H9 (cell line): ENCODE results near the gene PXN. TPM values are rescaled to one million over a fixed set of nuclear protein-coding genes. Genes with fewer than 3 reads are reported as not detected.

Experiments
- DNase-seq: peaks from one replicate; pipeline ENCODE4 v3.0.0-alpha.2; 2017
- H2AFZ ChIP-seq: one replicate; pipeline ENCODE4 v1.6.1; 2013; ENCODE audit warnings: mild to moderate bottlenecking, low read length, control low read depth, moderate library complexity
- H2AK5ac ChIP-seq: 2 replicates; pipeline ENCODE4 v1.6.1; 2013; ENCODE audit warnings: low read length, control low read depth, mixed read lengths; ENCODE audit not compliant: insufficient read length
- H2BK120ac ChIP-seq: one replicate; pipeline ENCODE4 v1.6.1; 2013; ENCODE audit warnings: low read depth, mild to moderate bottlenecking, low read length, control low read depth, inconsistent platforms; ENCODE audit not compliant: poor library complexity, severe bottlenecking
- H2BK12ac ChIP-seq: 2 replicates; pipeline ENCODE4 v1.6.1; 2013; ENCODE audit warnings: low read length, control low read depth, mixed read lengths, low read depth; ENCODE audit not compliant: insufficient read length
- H2BK15ac ChIP-seq: 2 replicates; pipeline ENCODE4 v1.6.1; 2013; ENCODE audit warnings: low read depth, low read length, control low read depth
- H2BK20ac ChIP-seq: one replicate; pipeline ENCODE4 v1.6.1; 2013; ENCODE audit warnings: low read depth, mild to moderate bottlenecking, low read length, control low read depth, inconsistent platforms; ENCODE audit not compliant: poor library complexity, severe bottlenecking
- H2BK5ac ChIP-seq: 2 replicates; pipeline ENCODE4 v1.6.1; 2013; ENCODE audit warnings: low read length, control low read depth, mixed read lengths; ENCODE audit not compliant: insufficient read length
- H3K14ac ChIP-seq: 2 replicates; pipeline ENCODE4 v1.6.1; 2013; ENCODE audit warnings: low read length, control low read depth; ENCODE audit not compliant: insufficient read depth
- H3K18ac ChIP-seq: 2 replicates; pipeline ENCODE4 v1.6.1; 2013; ENCODE audit warnings: low read depth, mild to moderate bottlenecking, mixed read lengths, low read length, control low read depth; ENCODE audit not compliant: insufficient read length
- H3K23ac ChIP-seq: 2 replicates; pipeline ENCODE4 v1.6.1; 2013; ENCODE audit warnings: low read length, control low read depth, mixed read lengths, low read depth; ENCODE audit not compliant: insufficient read length
- H3K23me2 ChIP-seq: 2 replicates; pipeline ENCODE4 v1.6.1; 2013; ENCODE audit warnings: low read depth, mild to moderate bottlenecking, mixed read lengths, low read length, control low read depth; ENCODE audit not compliant: insufficient read length, poor library complexity, severe bottlenecking
- H3K27ac ChIP-seq: 2 replicates; pipeline ENCODE4 v1.5.1; 2013; ENCODE audit warnings: low read length, control low read depth, mixed read lengths, low read depth; ENCODE audit not compliant: insufficient read length
- H3K27me3 ChIP-seq: 2 replicates; pipeline ENCODE4 v1.6.1; 2013; ENCODE audit warnings: low read length, control low read depth, inconsistent platforms; ENCODE audit not compliant: insufficient read depth
- H3K4ac ChIP-seq: 2 replicates; pipeline ENCODE4 v1.6.1; 2013; ENCODE audit warnings: low read depth, mild to moderate bottlenecking, control low read depth, inconsistent platforms, low read length, moderate library complexity
- H3K4me1 ChIP-seq: 2 replicates; pipeline ENCODE4 v1.6.1; 2013; ENCODE audit warnings: low read length, control low read depth, inconsistent platforms; ENCODE audit not compliant: insufficient read depth
- H3K4me2 ChIP-seq: 2 replicates; pipeline ENCODE4 v1.6.1; 2013; ENCODE audit warnings: low read length, control low read depth, mixed read lengths; ENCODE audit not compliant: insufficient read length, insufficient read depth
- H3K56ac ChIP-seq: 2 replicates; pipeline ENCODE4 v1.6.1; 2013; ENCODE audit warnings: low read depth, mild to moderate bottlenecking, mixed read lengths, low read length, control low read depth; ENCODE audit not compliant: insufficient read length
- H3K79me1 ChIP-seq: 2 replicates; pipeline ENCODE4 v1.6.1; 2013; ENCODE audit warnings: low read depth, mild to moderate bottlenecking, moderate library complexity, low read length, control low read depth, inconsistent platforms; ENCODE audit not compliant: insufficient read depth, poor library complexity, severe bottlenecking
- H3K79me2 ChIP-seq: 2 replicates; pipeline ENCODE4 v1.6.1; 2013; ENCODE audit warnings: low read length, control low read depth, inconsistent platforms; ENCODE audit not compliant: insufficient read depth
- H3K9ac ChIP-seq: 2 replicates; pipeline ENCODE4 v1.6.1; 2013; ENCODE audit warnings: low read length, control low read depth, mixed read lengths; ENCODE audit not compliant: insufficient read length; ENCODE audit errors: extremely low read depth
- H3K9me3 ChIP-seq: one replicate; pipeline ENCODE4 v1.6.1; 2013; ENCODE audit warnings: low read depth, low read length, inconsistent platforms; ENCODE audit not compliant: control insufficient read depth
- H3T11ph ChIP-seq: one replicate; pipeline ENCODE4 v1.6.1; 2013; ENCODE audit warnings: mild to moderate bottlenecking, low read length, control low read depth, inconsistent platforms
- H4K20me1 ChIP-seq: one replicate; pipeline ENCODE4 v1.6.1; 2013; ENCODE audit not compliant: control insufficient read depth, insufficient read length, insufficient read depth
- H4K5ac ChIP-seq: 2 replicates; pipeline ENCODE4 v1.6.1; 2013; ENCODE audit warnings: low read depth, mild to moderate bottlenecking, mixed read lengths, low read length, control low read depth; ENCODE audit not compliant: insufficient read length
- H4K8ac ChIP-seq: replicated peaks from 2 replicates; pipeline ENCODE4 v1.6.1; 2013; ENCODE audit warnings: low read length, control low read depth, mixed read lengths, low read depth; ENCODE audit not compliant: insufficient read length
- H4K91ac ChIP-seq: 2 replicates; pipeline ENCODE4 v1.6.1; 2013; ENCODE audit warnings: low read depth, mild to moderate bottlenecking, moderate library complexity, mixed read lengths, low read length, control low read depth; ENCODE audit not compliant: insufficient read length
- H3K27ac Mint-ChIP-seq, 3 experiments: 2 replicates in 2 of 3; 3 replicates in 1 of 3; pipeline ENCODE4 v1.8.0; 2020 to 2021; ENCODE audit warnings: mixed read lengths in 3 of 3, mild to moderate bottlenecking in 1 of 3, moderate library complexity in 1 of 3
- H3K27me3 Mint-ChIP-seq: 2 replicates; pipeline ENCODE4 v1.8.0; 2021; ENCODE audit warnings: low read depth, mild to moderate bottlenecking, moderate library complexity, mixed read lengths
- H3K36me3 Mint-ChIP-seq, 3 experiments: 2 replicates in 2 of 3; 3 replicates in 1 of 3; pipeline ENCODE4 v1.8.0; 2020 to 2021; ENCODE audit warnings: low read depth in 3 of 3, mixed read lengths in 3 of 3; ENCODE audit not compliant: insufficient read depth in 1 of 3
- H3K4me1 Mint-ChIP-seq, 2 experiments: 2 replicates each; pipeline ENCODE4 v1.8.0; 2020; ENCODE audit warnings: mixed read lengths in 2 of 2
- H3K4me3 Mint-ChIP-seq, 2 experiments: 2 replicates in 1 of 2; 3 replicates in 1 of 2; pipeline ENCODE4 v1.8.0; 2020 to 2021; ENCODE audit warnings: mild to moderate bottlenecking in 2 of 2, mixed read lengths in 2 of 2, moderate library complexity in 1 of 2
- H3K9me3 Mint-ChIP-seq, 2 experiments: 2 replicates in 1 of 2; 3 replicates in 1 of 2; pipeline ENCODE4 v1.8.0; 2020; ENCODE audit warnings: mild to moderate bottlenecking in 2 of 2, mixed read lengths in 2 of 2, moderate library complexity in 1 of 2
- CTCF ChIP-seq: fragments of 200-600 bp; sonication (generic); conservative IDR thresholded peaks from 3 replicates; pipeline ENCODE4 v1.8.0; 2021; ENCODE audit warnings: antibody characterized with exemption, mild to moderate bottlenecking
- WGBS: extraction: QIAGEN DNeasy Blood & Tissue Kit; methylation state at CpG from one replicate; pipeline ENCODE4 v1.1.7; 2013; ENCODE audit warnings: missing lambda C conversion rate, low lambda C conversion rate, mixed read lengths; ENCODE audit not compliant: insufficient read length; ENCODE audit errors: extremely low coverage; 5-methylcytosine and 5-hydroxymethylcytosine counted together
- total RNA-seq: library from RNA; stranded (reverse); gene quantifications from 2 replicates; pipeline ENCODE4 v1.2.1, GENCODE V29; 2021

Gene PXN
- total RNA-seq, 1 experiment from 2014 or later, result 92.8 TPM

- no peaks in the 10 kb centered on the region for H3K27me3 ChIP-seq
- peak overlapping the region; percentile 15 for H2BK120ac ChIP-seq
- Mint-ChIP-seq H3K36me3 (no peaks in the 10 kb centered on the region), H3K27ac (no peak overlapping the region), H3K9me3 (no peaks in the 10 kb centered on the region; a peak in 1 of 5 replicates), H3K4me1 (peaks cover 7 to 9% of the 10 kb centered on the region in 2 experiments), H3K4me3 (no peak overlapping the region), H3K27me3 (no peaks in the 10 kb centered on the region)
- no peak overlapping the region for H4K91ac ChIP-seq
- H4K20me1 ChIP-seq, result no peaks in the 10 kb centered on the region
- no peak overlapping the region for H2AFZ ChIP-seq
- H3K23me2 ChIP-seq, result peaks cover 8% of the 10 kb centered on the region
- H3K9ac ChIP-seq, result peak overlapping the region; percentile 97
- peak overlapping the region; percentile 77 for H3K18ac ChIP-seq
- no peak overlapping the region for H2BK20ac ChIP-seq
- no peak for TF ChIP-seq CTCF
- no peak overlapping the region for H3K23ac ChIP-seq
- WGBS, result no CpG with 5 or more reads among the region's 17 CpGs
- H3K4me1 ChIP-seq, result no peaks in the 10 kb centered on the region
- H2BK15ac ChIP-seq, result no peak overlapping the region
- no peak for DNase-seq
- no peak overlapping the region for H2AK5ac ChIP-seq
- peak overlapping the region; percentile 56; the same call in 1 of the 2 replicates for H3K14ac ChIP-seq
- H3K79me1 ChIP-seq, result no peaks in the 10 kb centered on the region
- H3K4me2 ChIP-seq, result peak overlapping the region; percentile 52
- H2BK5ac ChIP-seq, result no peak overlapping the region
- no peak overlapping the region for H3T11ph ChIP-seq
- no peak overlapping the region for H3K4ac ChIP-seq
- H3K27ac ChIP-seq, result peak overlapping the region; percentile 98
- H3K79me2 ChIP-seq, result no peaks in the 10 kb centered on the region
- no peaks in the 10 kb centered on the region for H3K9me3 ChIP-seq
- no peak overlapping the region for H2BK12ac ChIP-seq
- H3K56ac ChIP-seq, result peak overlapping the region; percentile 99
- H4K8ac ChIP-seq, result peak overlapping the region; percentile 100
- H4K5ac ChIP-seq, result peak overlapping the region; percentile 100
Measured at GRCh38 chr12:120292411-120292660, 26.8 kb upstream of the PXN start.
